A549 treated with dexamethasone at 1 μM for 4 hours (cell line): ENCODE data around the gene IFNGR1. TPM values are rescaled to one million over a fixed set of nuclear protein-coding genes. Genes with fewer than 3 reads are reported as not detected.

Experiments used
- total RNA-seq: library from RNA; stranded (reverse); fragments of 200-300 nt; extraction: Qiagen RNA extraction; gene quantifications from 5 replicates; pipeline ENCODE4 v1.2.3, GENCODE V29; 2022

Gene IFNGR1
- total RNA-seq: 46.2 to 47.8 TPM (median 46.6 TPM) in 5 replicates

GRCh38 chr6:137218917-137219663, at the start of gene IFNGR1:
Gene IFNGR1 (minus strand): TSS chr6:137219385. CDS start chr6:137219327, 58 bp downstream.

GRCh38 chr6:137173501-137173900, 45.7 kb downstream of the IFNGR1 start, which contains the start of gene IL22RA2:
Gene IL22RA2 (minus strand): TSS chr6:137173644. CDS start chr6:137161749, 11,895 bp downstream.

Other genes starting within 250 kb of the IFNGR1 start
- gene IL20RA, start 174.4 kb downstream of the IFNGR1 start, total RNA-seq: 0.02 to 0.12 TPM (median 0.07 TPM) in 5 replicates
- not detected in 5 replicates for gene IL22RA2, start 45.7 kb downstream of the IFNGR1 start, total RNA-seq